HCT116 (cell line): ENCODE measurements around the gene TTLL4. TPM values are rescaled to one million over a fixed set of nuclear protein-coding genes. Genes with fewer than 3 reads are reported as not detected.

Experiments
- ATAC-seq: fragments of 200-7000 bp; cut with Tn5 transposase; 2 replicates; pipeline ENCODE4 v1.9.1; 2020; ENCODE audit warnings: mild to moderate bottlenecking, moderate library complexity
- BruUV-seq: library from RNA; stranded (reverse); fragments of 400-500 nt; replicated peaks from 2 replicates; lab custom pipeline; 2021; lab: Mats Ljungman, UMichigan
- CTCF ChIA-PET: fragments of 300-600 bp; sonication (Branson Sonifier 250); formaldehyde crosslinking; loops from one replicate; lab custom pipeline; 2021; ENCODE audit warnings: antibody characterized with exemption; lab: Charles Lee
- POLR2A ChIA-PET: fragments of 300-600, 350-600 bp; sonication (Branson Sonifier 250); formaldehyde crosslinking; loops from one replicate; lab custom pipeline; 2021; ENCODE audit warnings: antibody characterized with exemption; lab: Charles Lee
- RAD21 ChIA-PET, 2 experiments: fragments of 300-600 bp; sonication (Branson Sonifier 250); formaldehyde crosslinking; loops; one replicate each; lab custom pipeline; 2023; ENCODE audit warnings: low total read pairs in 2 of 2; ENCODE audit not compliant: uncharacterized antibody in 2 of 2, unreplicated experiment in 2 of 2, low non-redundant PET in 1 of 2; lab: Charles Lee
- DNase-seq: peaks from one replicate; pipeline ENCODE4 v3.0.0-alpha.2; 2010; ENCODE audit warnings: low read depth, low spot score
- H2AFZ ChIP-seq: fragments of 200-600 bp; shearing (Covaris generic), sonication (generic); 2 replicates; pipeline ENCODE4 v1.6.1; 2017; ENCODE audit warnings: low read depth, mixed run types, mixed read lengths, antibody characterized with exemption, low read length; ENCODE audit not compliant: poor library complexity, severe bottlenecking
- H3K27ac ChIP-seq: 2 replicates; pipeline ENCODE4 v1.5.1; 2012; ENCODE audit warnings: low read depth, low read length
- H3K27me3 ChIP-seq: fragments of 200-600 bp; sonication (generic); 2 replicates; pipeline ENCODE4 v1.6.1; 2016; ENCODE audit warnings: mixed run types, low read length, mixed read lengths; ENCODE audit not compliant: insufficient read depth
- H3K36me3 ChIP-seq, 2 experiments: fragments of 200-500 bp in 1 of 2; fragments of 200-600 bp in 1 of 2; sonication (Bioruptor generic) in 1 of 2; sonication (generic) in 1 of 2; 2 replicates each; pipeline versions ENCODE4 v1.5.1 to v1.6.1; 2014 to 2016; ENCODE audit warnings: low read length in 2 of 2, inconsistent platforms in 1 of 2, mixed read lengths in 1 of 2, mixed run types in 1 of 2; ENCODE audit not compliant: insufficient read depth in 2 of 2, control insufficient read depth in 1 of 2
- H3K4me1 ChIP-seq, 2 experiments: fragments of 200-600 bp in 1 of 2; sonication (generic) in 1 of 2; 2 replicates each; pipeline versions ENCODE4 v1.5.1 to v1.6.1; 2012 to 2017; ENCODE audit warnings: low read length in 2 of 2, inconsistent platforms in 1 of 2, mild to moderate bottlenecking in 1 of 2, mixed read lengths in 1 of 2, mixed run types in 1 of 2, moderate library complexity in 1 of 2; ENCODE audit not compliant: insufficient read depth in 2 of 2, control insufficient read depth in 1 of 2
- H3K4me2 ChIP-seq: fragments of 200-600 bp; sonication (generic); 2 replicates; pipeline ENCODE4 v1.6.1; 2017; ENCODE audit warnings: mixed run types, low read length, mixed read lengths
- H3K4me3 ChIP-seq, 2 experiments: fragments of 200-600 bp in 1 of 2; sonication (generic) in 1 of 2; replicated peaks in 1 of 2; 2 replicates each; pipeline ENCODE4 v1.5.1; 2011 to 2016; ENCODE audit warnings: low read length in 2 of 2, control low read depth in 1 of 2, low read depth in 1 of 2, mild to moderate bottlenecking in 1 of 2, mixed read lengths in 1 of 2, mixed run types in 1 of 2
- H3K79me2 ChIP-seq: fragments of 200-600 bp; sonication (generic); 2 replicates; pipeline ENCODE4 v1.6.1; 2017; ENCODE audit warnings: mild to moderate bottlenecking, mixed run types, low read length, moderate library complexity, mixed read lengths; ENCODE audit not compliant: insufficient read depth
- H3K9ac ChIP-seq: fragments of 200-600 bp; sonication (generic); 2 replicates; pipeline ENCODE4 v1.6.1; 2016; ENCODE audit warnings: low read length, mixed read lengths
- H3K9me2 ChIP-seq: fragments of 200-600 bp; sonication (generic), shearing (Covaris generic); 2 replicates; pipeline ENCODE4 v1.6.1; 2017; ENCODE audit warnings: mixed run types, mild to moderate bottlenecking, moderate library complexity; ENCODE audit not compliant: insufficient read depth
- H3K9me3 ChIP-seq, 2 experiments: fragments of 200-500 bp in 1 of 2; fragments of 200-600 bp in 1 of 2; sonication (Bioruptor generic) in 1 of 2; sonication (generic) in 1 of 2; 2 replicates each; pipeline ENCODE4 v1.6.1; 2014 to 2017; ENCODE audit warnings: low read length in 2 of 2, mixed read lengths in 2 of 2, inconsistent platforms in 1 of 2, low read depth in 1 of 2, mild to moderate bottlenecking in 1 of 2, mixed run types in 1 of 2, moderate library complexity in 1 of 2; ENCODE audit not compliant: control insufficient read depth in 1 of 2, insufficient read depth in 1 of 2
- H4K20me1 ChIP-seq: fragments of 200-600 bp; sonication (generic), shearing (Covaris generic); 2 replicates; pipeline ENCODE4 v1.6.1; 2017; ENCODE audit warnings: mixed run types, mild to moderate bottlenecking, moderate library complexity; ENCODE audit not compliant: insufficient read depth
- CBX3 ChIP-seq: IDR thresholded peaks from 2 replicates; pipeline ENCODE4 v1.6.1; 2012; ENCODE audit warnings: low read depth
- CEBPB ChIP-seq: IDR thresholded peaks from 2 replicates; pipeline ENCODE4 v1.6.1; 2012; ENCODE audit warnings: low read depth
- CTCF ChIP-seq, 3 experiments: fragments of 200-600 bp in 1 of 3; sonication (generic) in 1 of 3; IDR thresholded peaks in 2 of 3; conservative IDR thresholded peaks in 1 of 3; 2 replicates each; pipeline ENCODE4 v1.5.1; 2012 to 2017; ENCODE audit warnings: low read depth in 2 of 3, low read length in 2 of 3, antibody characterized with exemption in 1 of 3, borderline replicate concordance in 1 of 3, control low read depth in 1 of 3, mild to moderate bottlenecking in 1 of 3, mixed read lengths in 1 of 3, mixed run types in 1 of 3, moderate library complexity in 1 of 3; ENCODE audit not compliant: insufficient read depth in 1 of 3
- EZH2phosphoT487 ChIP-seq: fragments of 200-600 bp; IDR thresholded peaks from 2 replicates; pipeline ENCODE4 v1.6.1; 2018; ENCODE audit warnings: antibody characterized with exemption, borderline replicate concordance
- FOSL1 ChIP-seq: IDR thresholded peaks from 2 replicates; pipeline ENCODE4 v1.6.1; 2012; ENCODE audit warnings: low read depth
- POLR2AphosphoS5 ChIP-seq: IDR thresholded peaks from 2 replicates; pipeline ENCODE4 v1.6.1; 2011; ENCODE audit warnings: mild to moderate bottlenecking, low read depth, low read length, moderate library complexity
- REST ChIP-seq: IDR thresholded peaks from 2 replicates; pipeline ENCODE4 v1.6.1; 2012; ENCODE audit warnings: low read depth
- SIN3A ChIP-seq: IDR thresholded peaks from 2 replicates; pipeline ENCODE4 v1.6.1; 2012; ENCODE audit warnings: low read depth
- SP1 ChIP-seq: IDR thresholded peaks from 2 replicates; pipeline ENCODE4 v1.6.1; 2012; ENCODE audit warnings: low read depth
- TCF7L2 ChIP-seq: IDR thresholded peaks from 2 replicates; pipeline ENCODE4 v1.7.0; 2011; ENCODE audit warnings: borderline replicate concordance, inconsistent platforms; ENCODE audit not compliant: insufficient read depth, insufficient read length; ENCODE audit errors: extremely low read depth
- ZFX ChIP-seq: fragments of 450-650 bp; IDR thresholded peaks from 2 replicates; pipeline ENCODE4 v1.6.1; 2017
- intact Hi-C: fragments of 100-400 bp; cut with micrococcal nuclease; formaldehyde crosslinking; loops from 2 replicates; pipeline ENCODE4 v1.10.0; 2022
- total RNA-seq: library from RNA; stranded (reverse); gene quantifications from one replicate; pipeline ENCODE4 v1.2.1, GENCODE V29; 2021; ENCODE audit not compliant: unreplicated experiment

TTLL4 gene
- total RNA-seq, 1 experiment from 2014 or later, result 53.0 TPM

GRCh38 chr2:218780046-218780445 is 69.4 kb downstream of the TTLL4 start:
- no TSS peak for BruUV-seq
- DNase-seq, result no peak
- Histone ChIP-seq H3K79me2 (no peaks in the 10 kb centered on the region), H2AFZ (no peak overlapping the region), H3K27me3 (no peaks in the 10 kb centered on the region), H3K9me3 (peaks cover 3 to 18% of the 10 kb centered on the region in 2 experiments; a peak in 2 of 4 replicates), H3K4me1 (peaks cover 0 to 5% of the 10 kb centered on the region in 2 experiments; a peak in 2 of 4 replicates), H3K4me2 (no peak overlapping the region), H3K9me2 (no peaks in the 10 kb centered on the region), H4K20me1 (no peaks in the 10 kb centered on the region), H3K36me3 (no peaks in the 10 kb centered on the region), H3K27ac (no peak overlapping the region), H3K4me3 (no peak overlapping the region), H3K9ac (no peak overlapping the region)
- intact Hi-C loops, result no loop called here
- ATAC-seq, result no peak
- ChIA-PET POLR2A (no interaction called here), RAD21 (no interaction called here), CTCF (interaction anchor here (0.6 kb wide), 1 partner anchor 20 kb away, joined by 3 read pairs; no protein-coding TSS in a partner anchor)
- TF ChIP-seq EZH2phosphoT487 (no peak), SIN3A (no peak), ZFX (no peak), POLR2AphosphoS5 (no peak), TCF7L2 (no peak), CTCF (IDR thresholded peaks at IDR 0.05 in 2 of 3, conservative IDR thresholded peaks at IDR 0.05 in 1 of 3; ENCODE audit: borderline replicate concordance in 1 of 3, insufficient read depth in 1 of 3, low read depth in 2 of 3, low read length in 2 of 3) (no peak), CBX3 (no peak), SP1 (no peak), REST (no peak), FOSL1 (no peak), CEBPB (no peak)
